ENCODE results near the gene CACNA2D2. TPM values are rescaled to one million over a fixed set of nuclear protein-coding genes. Genes with fewer than 3 reads are reported as not detected.

The CACNA2D2 gene
- total RNA-seq, 1 experiment from 2014 or later, result not detected

DNA sequence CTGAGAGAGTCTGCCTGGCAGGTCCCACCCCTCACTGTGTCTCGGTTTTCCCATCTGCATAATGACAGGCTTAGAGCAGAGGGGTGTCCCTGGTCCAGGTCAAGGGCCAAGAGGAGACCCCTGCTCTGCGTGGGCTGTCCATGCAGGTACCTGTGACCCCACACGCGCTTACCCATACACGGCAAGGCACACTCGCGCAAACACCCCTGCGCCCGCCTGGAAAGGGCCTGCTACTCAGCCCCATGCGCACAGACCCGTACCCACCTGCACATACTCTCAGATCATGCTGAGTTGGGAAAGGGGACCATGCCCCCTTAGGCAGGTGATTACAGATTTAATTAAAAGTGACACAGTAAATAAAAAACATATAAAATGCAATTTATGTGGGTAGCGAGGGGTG is 120.7 kb downstream of the CACNA2D2 start:
- no peaks in the 10 kb centered on the region for H3K9me2 ChIP-seq (replicated peaks; ENCODE audit: insufficient read depth, low read length)

DNA sequence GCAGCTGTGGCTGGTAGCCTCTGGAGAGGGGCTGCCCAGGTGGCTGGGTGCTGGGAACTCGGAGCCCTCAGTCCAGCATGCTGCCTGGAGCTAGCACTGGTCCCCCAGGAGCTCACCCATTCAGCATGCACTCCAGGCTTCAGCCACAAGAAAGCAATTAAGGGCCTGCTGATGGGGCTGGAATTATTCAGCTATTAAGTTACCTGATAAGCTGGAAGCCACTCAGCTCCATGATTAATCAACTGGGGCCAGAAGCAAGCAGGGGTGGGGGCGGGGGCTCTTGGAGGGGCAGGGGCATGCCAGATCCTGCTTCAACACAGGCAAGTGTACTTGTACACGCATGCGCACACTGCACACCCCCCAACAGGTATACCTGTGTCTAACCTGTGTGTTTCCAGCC is 122.1 kb downstream of the CACNA2D2 start:
- H3K9me2 ChIP-seq (replicated peaks; ENCODE audit: insufficient read depth, low read length), result no peaks in the 10 kb centered on the region
- H3K79me2 ChIP-seq (ENCODE audit: low read length), result no peaks in the 10 kb centered on the region
- DNase-seq, result no peak
- H3K9me3 ChIP-seq (ENCODE audit: low read length), result no peaks in the 10 kb centered on the region
- no peak overlapping the region for H3K9ac ChIP-seq (ENCODE audit: low read length)
- H3K4me1 ChIP-seq (ENCODE audit: low read length), result no peaks in the 10 kb centered on the region
- H3K36me3 ChIP-seq (ENCODE audit: insufficient read depth, low read length), result no peaks in the 10 kb centered on the region
- H3K4me2 ChIP-seq (ENCODE audit: low read depth, low read length, poor library complexity, severe bottlenecking), result no peak overlapping the region
- no peak overlapping the region for H2AFZ ChIP-seq (ENCODE audit: low read length)
- H3K27ac ChIP-seq (ENCODE audit: low read length), result no peak overlapping the region
- no peak overlapping the region for H3K4me3 ChIP-seq (ENCODE audit: low read length)
- H3K27me3 ChIP-seq (ENCODE audit: low read length), result no peaks in the 10 kb centered on the region
- H4K20me1 ChIP-seq (ENCODE audit: insufficient read depth, low read depth, low read length), result no peaks in the 10 kb centered on the region

More for the DNA sequence above, 120.7 kb downstream of the CACNA2D2 start:
- no peak overlapping the region for H3K4me2 ChIP-seq (ENCODE audit: low read depth, low read length, poor library complexity, severe bottlenecking)
- H3K27me3 ChIP-seq (ENCODE audit: low read length), result no peaks in the 10 kb centered on the region
- DNase-seq, result no peak
- H2AFZ ChIP-seq (ENCODE audit: low read length), result no peak overlapping the region
- H3K4me1 ChIP-seq (ENCODE audit: low read length), result no peaks in the 10 kb centered on the region
- no peak overlapping the region for H3K4me3 ChIP-seq (ENCODE audit: low read length)
- no peaks in the 10 kb centered on the region for H3K79me2 ChIP-seq (ENCODE audit: low read length)
- H3K9me3 ChIP-seq (ENCODE audit: low read length), result no peaks in the 10 kb centered on the region
- no peak overlapping the region for H3K9ac ChIP-seq (ENCODE audit: low read length)
- H3K36me3 ChIP-seq (ENCODE audit: insufficient read depth, low read length), result no peaks in the 10 kb centered on the region
- no peak overlapping the region for H3K27ac ChIP-seq (ENCODE audit: low read length)
- no peaks in the 10 kb centered on the region for H4K20me1 ChIP-seq (ENCODE audit: insufficient read depth, low read depth, low read length)

DNA sequence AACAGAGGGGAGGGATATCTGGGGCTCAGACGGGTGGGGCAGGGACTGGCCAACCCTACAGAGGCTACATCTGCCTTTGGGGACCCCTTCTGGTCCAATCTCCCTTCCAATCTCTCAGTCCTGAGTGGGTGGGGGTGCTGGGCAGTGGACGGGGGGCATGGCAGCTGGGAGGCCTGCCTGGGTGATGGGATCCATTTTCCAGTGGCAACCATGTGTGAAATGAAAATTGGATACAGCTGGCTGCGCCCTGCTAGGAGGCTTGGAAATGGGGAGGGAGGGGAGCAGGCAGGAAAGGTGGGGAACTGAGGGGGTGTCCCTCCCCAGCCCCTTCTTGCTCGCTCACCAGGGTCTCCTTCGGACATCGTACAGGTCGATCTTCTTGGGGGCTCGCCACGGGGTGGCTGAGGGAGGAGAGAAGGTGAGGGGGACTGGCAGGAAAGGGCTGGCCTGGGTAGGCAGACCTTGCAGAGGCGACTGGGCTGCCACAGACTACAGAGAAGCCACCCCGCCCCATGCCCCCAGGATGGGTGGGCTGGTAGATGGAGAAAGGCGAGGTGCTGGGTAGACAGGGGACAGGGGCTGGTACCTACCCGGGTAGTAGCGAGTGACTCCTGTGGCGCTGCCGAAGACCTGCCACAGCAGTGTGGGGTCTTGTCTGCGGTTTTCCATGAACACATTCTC is 122.9 kb downstream of the CACNA2D2 start:
- H3K4me1 ChIP-seq (ENCODE audit: low read length), result no peaks in the 10 kb centered on the region
- DNase-seq, result no peak
- H3K36me3 ChIP-seq (ENCODE audit: insufficient read depth, low read length), result no peaks in the 10 kb centered on the region
- H3K27me3 ChIP-seq (ENCODE audit: low read length), result no peaks in the 10 kb centered on the region
- H3K4me3 ChIP-seq (ENCODE audit: low read length), result no peak overlapping the region
- no peak overlapping the region for H3K27ac ChIP-seq (ENCODE audit: low read length)
- H4K20me1 ChIP-seq (ENCODE audit: insufficient read depth, low read depth, low read length), result no peaks in the 10 kb centered on the region
- no peaks in the 10 kb centered on the region for H3K79me2 ChIP-seq (ENCODE audit: low read length)
- no peaks in the 10 kb centered on the region for H3K9me3 ChIP-seq (ENCODE audit: low read length)
- H2AFZ ChIP-seq (ENCODE audit: low read length), result no peak overlapping the region
- H3K9ac ChIP-seq (ENCODE audit: low read length), result no peak overlapping the region
- H3K9me2 ChIP-seq (replicated peaks; ENCODE audit: insufficient read depth, low read length), result no peaks in the 10 kb centered on the region
- no peak overlapping the region for H3K4me2 ChIP-seq (ENCODE audit: low read depth, low read length, poor library complexity, severe bottlenecking)

DNA sequence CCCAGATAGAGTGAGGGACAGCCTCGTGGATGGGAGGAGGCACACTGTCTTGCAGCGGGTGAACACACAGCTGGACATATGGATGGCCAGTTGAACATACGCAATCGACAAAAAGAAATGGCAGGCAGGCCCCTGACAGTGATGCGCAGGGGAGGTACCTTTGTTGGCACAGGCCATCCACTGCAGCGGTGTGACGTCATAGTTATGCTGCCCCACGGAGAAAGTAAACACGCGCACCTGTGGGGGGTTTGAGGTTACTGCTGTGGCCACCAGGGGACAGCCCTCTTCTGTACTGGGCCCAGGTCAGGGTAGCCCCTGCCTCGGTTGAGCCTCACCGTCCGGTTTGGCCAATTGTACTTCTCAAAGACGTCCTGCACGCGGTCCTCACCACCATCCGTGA is 124.7 kb downstream of the CACNA2D2 start:
- Histone ChIP-seq H3K4me1 (ENCODE audit: low read length) (no peaks in the 10 kb centered on the region), H3K9ac (ENCODE audit: low read length) (no peak overlapping the region), H4K20me1 (ENCODE audit: insufficient read depth, low read depth, low read length) (no peaks in the 10 kb centered on the region), H3K27me3 (ENCODE audit: low read length) (no peaks in the 10 kb centered on the region), H3K4me3 (ENCODE audit: low read length) (no peak overlapping the region), H3K9me2 (replicated peaks; ENCODE audit: insufficient read depth, low read length) (no peaks in the 10 kb centered on the region), H3K9me3 (ENCODE audit: low read length) (no peaks in the 10 kb centered on the region), H3K36me3 (ENCODE audit: insufficient read depth, low read length) (no peaks in the 10 kb centered on the region), H3K4me2 (ENCODE audit: low read depth, low read length, poor library complexity, severe bottlenecking) (no peak overlapping the region), H3K27ac (ENCODE audit: low read length) (no peak overlapping the region), H3K79me2 (ENCODE audit: low read length) (no peaks in the 10 kb centered on the region), H2AFZ (ENCODE audit: low read length) (no peak overlapping the region)
- DNase-seq, result no peak

DNA sequence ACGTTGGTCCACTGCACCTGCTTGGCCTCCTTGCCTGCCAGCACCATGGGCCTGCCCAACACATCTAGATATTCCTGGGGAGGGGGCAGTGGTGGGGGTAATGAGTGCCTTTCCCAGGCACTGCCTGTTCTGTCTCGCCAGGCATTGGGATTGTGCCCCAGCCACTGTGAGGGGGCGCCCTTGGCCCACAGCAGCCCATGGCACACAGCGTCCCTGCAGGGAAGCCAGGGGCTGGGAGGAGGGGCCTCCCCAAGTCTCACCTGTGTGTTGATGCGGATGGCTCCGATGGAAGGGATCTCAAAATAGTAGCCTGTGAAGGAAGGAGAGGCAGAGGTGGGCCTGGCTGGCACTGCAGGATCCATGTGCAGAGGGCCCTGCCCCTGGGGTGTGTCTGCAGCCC is 125.4 kb downstream of the CACNA2D2 start:
- H2AFZ ChIP-seq (ENCODE audit: low read length), result no peak overlapping the region
- DNase-seq, result no peak

DNA sequence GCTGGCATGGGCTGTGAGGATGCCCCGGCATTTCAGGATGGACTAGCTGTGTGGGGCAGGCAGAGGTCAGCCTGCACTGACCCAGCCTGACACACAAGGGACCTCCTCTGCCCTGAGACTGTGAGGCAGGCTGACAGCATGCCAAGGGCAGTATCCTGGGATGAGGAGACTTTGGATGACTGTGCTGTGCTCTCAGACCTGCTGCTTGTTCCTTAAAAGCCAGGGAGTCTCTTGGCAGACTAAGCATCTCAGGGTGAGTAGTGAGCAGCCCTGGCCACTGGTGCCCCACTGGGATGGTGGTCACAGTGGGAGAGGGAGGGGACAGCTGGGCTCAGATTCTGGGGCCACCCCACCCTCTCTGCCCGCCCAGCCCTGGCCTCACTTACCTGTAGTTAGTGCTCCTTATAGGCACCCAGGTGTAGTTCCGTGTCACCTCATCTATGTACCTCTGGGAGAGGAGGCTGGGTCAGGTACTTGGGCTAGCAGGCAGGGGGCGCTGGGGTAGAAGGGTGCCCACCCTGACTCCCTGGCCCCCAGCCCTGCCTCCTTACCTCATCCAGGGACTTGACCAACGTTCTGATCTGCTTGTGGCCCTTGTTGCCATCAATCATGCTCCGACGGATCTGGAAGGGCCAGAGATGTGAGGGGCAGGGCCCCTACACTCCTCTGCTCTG is 128.0 kb downstream of the CACNA2D2 start:
- no peaks in the 10 kb centered on the region for H4K20me1 ChIP-seq (ENCODE audit: insufficient read depth, low read depth, low read length)
- no peaks in the 10 kb centered on the region for H3K9me2 ChIP-seq (replicated peaks; ENCODE audit: insufficient read depth, low read length)
- H3K4me3 ChIP-seq (ENCODE audit: low read length), result no peak overlapping the region
- DNase-seq, result peak; percentile 61
- H3K4me1 ChIP-seq (ENCODE audit: low read length), result no peaks in the 10 kb centered on the region
- no peaks in the 10 kb centered on the region for H3K9me3 ChIP-seq (ENCODE audit: low read length)
- H3K27ac ChIP-seq (ENCODE audit: low read length), result no peak overlapping the region
- H3K9ac ChIP-seq (ENCODE audit: low read length), result no peak overlapping the region
- H2AFZ ChIP-seq (ENCODE audit: low read length), result no peak overlapping the region
- no peak overlapping the region for H3K4me2 ChIP-seq (ENCODE audit: low read depth, low read length, poor library complexity, severe bottlenecking)
- no peaks in the 10 kb centered on the region for H3K27me3 ChIP-seq (ENCODE audit: low read length)
- no peaks in the 10 kb centered on the region for H3K36me3 ChIP-seq (ENCODE audit: insufficient read depth, low read length)
- H3K79me2 ChIP-seq (ENCODE audit: low read length), result no peaks in the 10 kb centered on the region

More for the DNA sequence above, 125.4 kb downstream of the CACNA2D2 start:
- no peak overlapping the region for H3K27ac ChIP-seq (ENCODE audit: low read length)
- no peaks in the 10 kb centered on the region for H3K9me3 ChIP-seq (ENCODE audit: low read length)
- no peaks in the 10 kb centered on the region for H4K20me1 ChIP-seq (ENCODE audit: insufficient read depth, low read depth, low read length)
- H3K9ac ChIP-seq (ENCODE audit: low read length), result no peak overlapping the region
- H3K79me2 ChIP-seq (ENCODE audit: low read length), result no peaks in the 10 kb centered on the region
- H3K27me3 ChIP-seq (ENCODE audit: low read length), result no peaks in the 10 kb centered on the region
- H3K36me3 ChIP-seq (ENCODE audit: insufficient read depth, low read length), result no peaks in the 10 kb centered on the region
- no peak overlapping the region for H3K4me3 ChIP-seq (ENCODE audit: low read length)
- no peaks in the 10 kb centered on the region for H3K9me2 ChIP-seq (replicated peaks; ENCODE audit: insufficient read depth, low read length)
- H3K4me1 ChIP-seq (ENCODE audit: low read length), result no peaks in the 10 kb centered on the region
- H3K4me2 ChIP-seq (ENCODE audit: low read depth, low read length, poor library complexity, severe bottlenecking), result no peak overlapping the region

DNA sequence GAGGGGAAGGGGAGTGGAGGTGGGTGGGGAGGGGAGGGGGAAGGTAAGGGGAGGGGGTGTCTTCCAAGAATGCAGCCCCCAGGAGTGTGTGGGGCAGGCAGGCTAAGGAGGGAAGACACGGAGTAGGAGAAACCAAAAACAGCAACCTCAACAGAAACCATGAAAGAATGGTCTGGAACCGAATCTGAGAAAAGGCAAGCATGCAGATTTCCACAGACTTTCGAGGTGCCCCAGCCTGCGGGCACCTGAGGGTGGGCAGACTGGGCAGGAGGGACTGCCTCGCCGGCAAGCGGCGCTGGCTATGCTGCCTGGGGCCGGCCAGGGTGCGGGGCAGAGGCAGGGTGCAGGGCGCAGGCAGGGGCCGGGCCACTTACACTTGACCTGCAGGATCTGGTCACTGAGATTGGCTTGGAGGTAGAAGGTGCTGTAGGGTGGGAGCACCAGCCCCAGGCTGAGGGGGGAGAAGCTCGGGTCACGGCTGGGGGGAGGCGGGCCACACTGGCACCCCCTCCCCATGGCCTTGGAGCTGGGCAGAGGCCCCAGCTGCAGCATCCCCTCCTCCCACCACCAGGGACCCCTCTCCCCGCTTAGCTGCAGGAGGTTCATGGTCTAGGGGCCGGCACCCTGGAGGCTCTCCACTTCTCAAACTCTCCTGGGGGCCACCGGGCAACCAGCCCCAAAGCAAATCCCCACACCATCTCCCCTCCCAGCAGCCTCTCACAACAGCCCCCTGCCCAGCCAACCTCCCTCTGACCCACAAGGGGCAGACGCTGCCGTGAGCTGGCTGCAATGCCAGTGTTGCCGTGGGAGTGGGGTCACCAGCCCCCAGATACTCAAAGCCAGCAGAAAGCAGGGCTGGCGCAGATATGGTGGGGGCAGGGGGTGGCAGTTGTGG is 128.8 kb downstream of the CACNA2D2 start:
- Histone ChIP-seq H3K36me3 (ENCODE audit: insufficient read depth, low read length) (no peaks in the 10 kb centered on the region), H4K20me1 (ENCODE audit: insufficient read depth, low read depth, low read length) (no peaks in the 10 kb centered on the region), H3K4me1 (ENCODE audit: low read length) (no peaks in the 10 kb centered on the region), H3K79me2 (ENCODE audit: low read length) (no peaks in the 10 kb centered on the region), H3K27me3 (ENCODE audit: low read length) (no peaks in the 10 kb centered on the region), H3K9me2 (replicated peaks; ENCODE audit: insufficient read depth, low read length) (no peaks in the 10 kb centered on the region), H3K27ac (ENCODE audit: low read length) (no peak overlapping the region), H3K9me3 (ENCODE audit: low read length) (no peaks in the 10 kb centered on the region), H2AFZ (ENCODE audit: low read length) (no peak overlapping the region), H3K4me3 (ENCODE audit: low read length) (no peak overlapping the region), H3K9ac (ENCODE audit: low read length) (no peak overlapping the region), H3K4me2 (ENCODE audit: low read depth, low read length, poor library complexity, severe bottlenecking) (no peak overlapping the region)
- DNase-seq, result peak; percentile 32

Measured in Karpas-422 (cell line).